ENCODE results near the gene TRAPPC10.
"Not testable (repeated sequence)": the region's sequence is repeated elsewhere in the genome, so short reads cannot be mapped to it uniquely, and the experiment has no call there.

TRAPPC10 gene

DNA sequence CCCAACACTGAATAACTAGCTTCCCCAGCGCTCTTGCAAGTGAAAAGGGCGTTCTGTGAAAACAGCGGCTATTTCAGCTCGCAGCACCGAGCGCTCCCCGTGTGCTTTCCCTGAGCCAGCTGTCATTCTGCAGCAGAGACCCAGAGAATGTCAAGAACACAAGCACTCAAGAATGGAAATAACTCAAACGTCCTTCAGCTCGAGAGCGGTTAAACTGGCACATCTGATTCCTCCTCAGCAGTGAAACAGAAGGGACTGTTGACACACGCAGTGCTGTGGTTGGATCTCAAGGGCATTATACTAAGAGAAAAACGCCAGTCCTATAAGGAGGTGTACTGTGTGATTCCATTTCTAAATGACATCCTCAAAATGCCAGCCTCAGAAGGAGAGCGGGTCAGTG lies 86.9 kb downstream of the TRAPPC10 start:
- H3K4me1 ChIP-seq (ENCODE audit: control insufficient read depth in 2 of 2, insufficient read depth in 2 of 2, low read length in 2 of 2); H3K9me3 ChIP-seq (ENCODE audit: control insufficient read depth in 2 of 2, low read length in 2 of 2): not testable (repeated sequence)

DNA sequence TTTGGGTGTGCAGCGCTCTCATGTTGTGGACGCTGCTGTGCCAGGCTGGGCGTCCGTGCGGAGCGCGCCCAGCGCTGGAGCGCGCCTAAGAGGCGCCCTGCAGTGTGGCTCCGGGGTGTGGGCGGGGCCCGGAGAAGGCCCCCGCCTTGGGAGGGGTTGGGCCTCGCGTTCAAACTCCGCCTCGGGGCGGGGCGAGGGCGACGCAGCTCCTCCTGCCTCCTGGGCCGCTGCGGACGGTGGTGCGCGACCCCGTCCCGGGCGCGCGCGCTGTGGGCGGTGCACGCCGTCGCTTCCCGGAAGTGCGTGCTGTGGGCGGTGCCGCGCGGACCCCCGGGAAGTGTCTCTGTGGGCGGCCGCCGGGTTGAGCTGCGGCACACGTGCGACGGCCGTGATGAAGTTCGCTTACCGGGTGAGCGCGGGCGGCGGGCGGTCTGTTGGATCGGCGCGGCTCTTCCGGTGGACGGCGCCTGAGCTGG lies 95.0 kb downstream of the TRAPPC10 start, which contains the start of gene PWP2:
TSS of gene PWP2 (plus strand) at position 374 of the 476 bp plus-strand sequence. CDS start at position 392, 18 bp downstream.
- H3K9me3 ChIP-seq (ENCODE audit: control insufficient read depth in 2 of 2, low read length in 2 of 2); H3K36me3 ChIP-seq (ENCODE audit: control insufficient read depth in 2 of 2, insufficient read depth in 2 of 2, low read length in 2 of 2); H3K27me3 ChIP-seq (ENCODE audit: control insufficient read depth in 2 of 2, insufficient read depth in 2 of 2, low read length in 2 of 2); H3K4me1 ChIP-seq (ENCODE audit: control insufficient read depth in 2 of 2, insufficient read depth in 2 of 2, low read length in 2 of 2): not testable (repeated sequence)
- Histone ChIP-seq H3K9ac (ENCODE audit: low read depth in 1 of 2, low read length in 2 of 2) (peak within 1 kb of the TSS in 1 of 2 donors; percentile 33), H3K27ac (ENCODE audit: low read depth in 2 of 2, low read length in 2 of 2) (peak within 1 kb of the TSS in 1 of 2 donors; percentile 42), H3K4me3 (ENCODE audit: low read length in 2 of 2) (peak within 1 kb of the TSS in 1 of 2 donors; percentile 23)

More for the DNA sequence above, 86.9 kb downstream of the TRAPPC10 start:
- not testable (repeated sequence) for H3K36me3 ChIP-seq (ENCODE audit: control insufficient read depth in 2 of 2, insufficient read depth in 2 of 2, low read length in 2 of 2); H3K27ac ChIP-seq (ENCODE audit: low read depth in 2 of 2, low read length in 2 of 2); H3K4me3 ChIP-seq (ENCODE audit: low read length in 2 of 2); H3K9ac ChIP-seq (ENCODE audit: low read depth in 1 of 2, low read length in 2 of 2); H3K27me3 ChIP-seq (ENCODE audit: control insufficient read depth in 2 of 2, insufficient read depth in 2 of 2, low read length in 2 of 2)

DNA sequence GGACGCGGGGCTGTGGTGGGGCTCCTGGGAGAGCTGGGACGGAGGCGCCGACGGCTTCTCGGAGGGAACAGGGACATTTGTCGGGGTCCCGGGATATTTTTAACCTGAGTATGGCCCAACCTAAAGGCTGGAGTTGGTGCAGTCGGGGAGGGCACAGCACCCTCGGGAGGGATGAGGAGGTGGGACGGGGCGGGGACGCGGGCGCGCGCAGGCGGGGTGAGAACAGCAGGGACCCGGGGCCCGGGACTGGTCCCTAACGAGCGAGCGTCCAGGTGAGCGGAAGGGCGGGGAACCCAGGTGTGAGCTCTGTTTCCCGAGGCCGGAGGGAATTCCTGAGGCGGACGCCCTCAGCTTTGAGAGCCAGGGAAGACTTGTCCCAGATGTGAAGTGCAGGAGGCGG lies 95.5 kb downstream of the TRAPPC10 start:
- not testable (repeated sequence) for H3K36me3 ChIP-seq (ENCODE audit: control insufficient read depth in 2 of 2, insufficient read depth in 2 of 2, low read length in 2 of 2); H3K4me3 ChIP-seq (ENCODE audit: low read length in 2 of 2); H3K27me3 ChIP-seq (ENCODE audit: control insufficient read depth in 2 of 2, insufficient read depth in 2 of 2, low read length in 2 of 2); H3K4me1 ChIP-seq (ENCODE audit: control insufficient read depth in 2 of 2, insufficient read depth in 2 of 2, low read length in 2 of 2); H3K27ac ChIP-seq (ENCODE audit: low read depth in 2 of 2, low read length in 2 of 2); H3K9me3 ChIP-seq (ENCODE audit: control insufficient read depth in 2 of 2, low read length in 2 of 2)
- H3K9ac ChIP-seq (ENCODE audit: low read depth in 1 of 2, low read length in 2 of 2), result peak overlapping the region in 1 of 2 donors; percentile 33

DNA sequence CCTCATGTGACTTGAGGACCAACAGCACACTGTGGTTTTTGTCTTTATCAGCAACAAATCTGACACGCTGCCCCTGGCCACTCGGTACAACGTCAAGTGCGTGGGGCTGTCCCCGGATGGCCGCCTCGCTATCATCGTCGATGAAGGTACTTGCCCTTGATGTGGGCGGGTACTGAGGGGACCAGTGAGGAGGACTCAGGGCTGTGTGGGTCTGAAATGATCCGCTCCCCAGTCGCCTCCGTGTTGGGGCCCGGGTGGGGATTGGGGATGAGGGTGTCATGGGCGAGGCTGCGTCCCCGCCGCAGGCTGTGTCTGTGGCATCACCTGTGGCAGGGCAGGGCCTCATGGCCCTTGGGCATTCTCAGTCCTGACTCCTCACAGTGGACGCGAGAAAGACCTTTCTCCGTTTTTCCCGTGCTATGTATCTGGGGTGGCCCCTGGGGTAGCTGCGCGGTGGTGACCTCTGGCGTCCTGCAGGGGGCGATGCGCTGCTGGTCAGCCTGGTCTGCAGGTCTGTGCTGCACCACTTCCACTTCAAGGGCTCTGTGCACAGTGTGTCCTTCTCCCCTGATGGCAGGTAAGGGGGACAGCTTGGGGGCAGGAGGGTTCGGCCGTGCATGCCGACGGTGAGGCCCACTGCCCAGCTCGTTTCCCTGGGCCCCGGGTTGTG lies 101.7 kb downstream of the TRAPPC10 start:
- H3K36me3 ChIP-seq (ENCODE audit: control insufficient read depth in 2 of 2, insufficient read depth in 2 of 2, low read length in 2 of 2); H3K9ac ChIP-seq (ENCODE audit: low read depth in 1 of 2, low read length in 2 of 2); H3K4me3 ChIP-seq (ENCODE audit: low read length in 2 of 2); H3K9me3 ChIP-seq (ENCODE audit: control insufficient read depth in 2 of 2, low read length in 2 of 2); H3K4me1 ChIP-seq (ENCODE audit: control insufficient read depth in 2 of 2, insufficient read depth in 2 of 2, low read length in 2 of 2); H3K27me3 ChIP-seq (ENCODE audit: control insufficient read depth in 2 of 2, insufficient read depth in 2 of 2, low read length in 2 of 2); H3K27ac ChIP-seq (ENCODE audit: low read depth in 2 of 2, low read length in 2 of 2): not testable (repeated sequence)

DNA sequence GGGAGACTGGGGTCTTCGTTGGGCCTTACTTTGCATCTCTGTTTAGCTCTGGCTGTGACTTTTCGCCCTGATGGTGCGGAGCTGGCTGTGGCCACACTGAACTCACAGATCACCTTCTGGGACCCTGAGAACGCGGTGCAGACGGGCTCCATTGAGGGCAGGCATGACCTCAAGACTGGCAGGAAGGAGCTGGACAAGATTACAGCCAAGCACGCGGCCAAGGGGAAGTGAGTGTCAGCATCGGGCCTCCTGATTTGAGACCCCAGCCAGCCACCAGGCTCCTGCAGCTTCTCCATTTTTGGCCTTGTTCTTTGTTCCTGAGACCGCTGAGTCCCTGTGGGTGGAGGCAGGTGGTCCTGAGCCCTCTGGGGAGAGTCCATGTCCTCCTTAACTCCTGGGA lies 110.0 kb downstream of the TRAPPC10 start:
- H3K36me3 ChIP-seq (ENCODE audit: control insufficient read depth in 2 of 2, insufficient read depth in 2 of 2, low read length in 2 of 2); H3K9me3 ChIP-seq (ENCODE audit: control insufficient read depth in 2 of 2, low read length in 2 of 2); H3K9ac ChIP-seq (ENCODE audit: low read depth in 1 of 2, low read length in 2 of 2); H3K27ac ChIP-seq (ENCODE audit: low read depth in 2 of 2, low read length in 2 of 2); H3K4me3 ChIP-seq (ENCODE audit: low read length in 2 of 2); H3K27me3 ChIP-seq (ENCODE audit: control insufficient read depth in 2 of 2, insufficient read depth in 2 of 2, low read length in 2 of 2); H3K4me1 ChIP-seq (ENCODE audit: control insufficient read depth in 2 of 2, insufficient read depth in 2 of 2, low read length in 2 of 2): not testable (repeated sequence)

DNA sequence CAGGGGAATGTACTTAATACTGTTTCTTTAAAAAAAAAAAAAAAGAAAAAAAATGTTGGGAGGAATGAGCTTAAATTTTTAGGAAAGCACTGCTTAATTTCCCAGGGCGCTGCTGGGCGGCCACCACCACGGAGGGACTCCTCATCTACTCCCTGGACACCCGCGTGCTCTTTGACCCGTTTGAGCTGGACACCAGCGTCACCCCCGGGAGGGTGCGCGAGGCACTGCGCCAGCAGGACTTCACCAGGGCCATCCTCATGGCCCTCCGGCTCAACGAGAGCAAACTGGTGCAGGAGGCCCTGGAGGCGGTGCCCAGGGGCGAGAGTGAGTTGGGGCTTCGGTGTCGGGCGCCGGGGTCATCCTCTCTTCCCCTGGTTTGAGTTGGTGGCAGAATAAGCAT lies 115.7 kb downstream of the TRAPPC10 start:
- not testable (repeated sequence) for H3K4me3 ChIP-seq (ENCODE audit: low read length in 2 of 2); H3K9me3 ChIP-seq (ENCODE audit: control insufficient read depth in 2 of 2, low read length in 2 of 2); H3K9ac ChIP-seq (ENCODE audit: low read depth in 1 of 2, low read length in 2 of 2); H3K4me1 ChIP-seq (ENCODE audit: control insufficient read depth in 2 of 2, insufficient read depth in 2 of 2, low read length in 2 of 2); H3K27me3 ChIP-seq (ENCODE audit: control insufficient read depth in 2 of 2, insufficient read depth in 2 of 2, low read length in 2 of 2); H3K36me3 ChIP-seq (ENCODE audit: control insufficient read depth in 2 of 2, insufficient read depth in 2 of 2, low read length in 2 of 2); H3K27ac ChIP-seq (ENCODE audit: low read depth in 2 of 2, low read length in 2 of 2)

DNA sequence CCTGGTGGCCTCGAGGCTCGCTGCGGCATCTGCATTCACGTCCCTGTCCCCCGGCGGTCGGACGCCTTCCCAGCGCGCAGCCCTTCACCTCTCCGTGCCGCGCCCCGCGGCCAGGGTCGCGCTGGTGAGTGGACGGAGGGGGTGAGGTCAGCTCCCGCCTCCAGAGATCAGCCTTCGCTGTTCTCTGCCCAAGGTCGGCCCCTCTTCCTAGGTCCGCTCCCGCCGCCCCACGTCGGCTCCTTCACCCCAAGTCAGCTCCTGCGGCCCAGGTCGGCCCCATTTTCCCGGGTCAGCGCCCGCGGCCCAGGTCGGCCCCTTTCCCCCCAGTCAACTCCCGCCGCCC lies 121.6 kb downstream of the TRAPPC10 start:
- peak overlapping the region in 1 of 2 donors; percentile 33 for H3K9ac ChIP-seq (ENCODE audit: low read depth in 1 of 2, low read length in 2 of 2)
- H3K27me3 ChIP-seq (ENCODE audit: control insufficient read depth in 2 of 2, insufficient read depth in 2 of 2, low read length in 2 of 2); H3K9me3 ChIP-seq (ENCODE audit: control insufficient read depth in 2 of 2, low read length in 2 of 2); H3K27ac ChIP-seq (ENCODE audit: low read depth in 2 of 2, low read length in 2 of 2); H3K4me3 ChIP-seq (ENCODE audit: low read length in 2 of 2); H3K4me1 ChIP-seq (ENCODE audit: control insufficient read depth in 2 of 2, insufficient read depth in 2 of 2, low read length in 2 of 2); H3K36me3 ChIP-seq (ENCODE audit: control insufficient read depth in 2 of 2, insufficient read depth in 2 of 2, low read length in 2 of 2): not testable (repeated sequence)

DNA sequence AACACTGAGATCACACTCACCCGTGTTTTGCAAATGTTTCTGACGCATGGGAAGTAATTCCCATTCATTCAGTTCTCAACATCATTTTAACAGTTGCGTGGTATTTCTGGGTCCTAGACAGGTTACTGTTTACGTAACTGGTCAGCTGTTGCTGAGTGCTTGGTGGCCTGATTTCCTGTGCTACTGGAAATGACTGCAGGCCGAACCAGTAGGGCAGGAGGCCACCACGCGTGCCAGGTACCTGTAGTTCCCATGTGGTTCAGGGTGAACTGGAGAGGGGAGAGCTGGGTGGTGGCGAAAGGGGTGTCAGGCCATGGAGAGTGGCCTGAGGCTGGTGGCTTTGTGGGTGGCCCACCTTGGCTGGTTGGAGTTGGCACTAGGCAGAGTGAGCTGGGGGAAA lies 122.6 kb downstream of the TRAPPC10 start:
- not testable (repeated sequence) for H3K4me3 ChIP-seq (ENCODE audit: low read length in 2 of 2); H3K4me1 ChIP-seq (ENCODE audit: control insufficient read depth in 2 of 2, insufficient read depth in 2 of 2, low read length in 2 of 2); H3K27me3 ChIP-seq (ENCODE audit: control insufficient read depth in 2 of 2, insufficient read depth in 2 of 2, low read length in 2 of 2); H3K9me3 ChIP-seq (ENCODE audit: control insufficient read depth in 2 of 2, low read length in 2 of 2); H3K9ac ChIP-seq (ENCODE audit: low read depth in 1 of 2, low read length in 2 of 2); H3K36me3 ChIP-seq (ENCODE audit: control insufficient read depth in 2 of 2, insufficient read depth in 2 of 2, low read length in 2 of 2); H3K27ac ChIP-seq (ENCODE audit: low read depth in 2 of 2, low read length in 2 of 2)

DNA sequence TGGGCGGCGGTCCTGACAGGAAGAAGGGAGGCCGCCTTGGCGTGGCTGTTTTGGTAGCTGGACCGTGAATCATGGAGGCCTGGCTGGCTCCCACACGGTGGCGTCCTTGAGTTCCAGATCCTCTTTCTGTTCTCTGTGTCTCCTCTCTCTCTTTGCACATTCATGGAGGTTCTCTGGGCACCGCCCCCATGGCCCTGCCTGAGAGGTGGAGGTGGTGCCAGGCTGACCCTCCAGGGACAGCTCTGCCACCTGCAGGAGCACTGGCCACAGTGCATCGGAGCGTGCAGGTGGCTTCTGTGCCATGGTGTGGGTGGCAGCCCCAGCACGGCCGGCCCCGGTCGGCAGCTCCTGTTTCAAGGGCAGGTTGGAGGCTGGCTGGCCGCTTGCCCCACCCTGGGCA lies 125.9 kb downstream of the TRAPPC10 start:
- H3K27ac ChIP-seq (ENCODE audit: low read depth in 2 of 2, low read length in 2 of 2); H3K4me1 ChIP-seq (ENCODE audit: control insufficient read depth in 2 of 2, insufficient read depth in 2 of 2, low read length in 2 of 2); H3K27me3 ChIP-seq (ENCODE audit: control insufficient read depth in 2 of 2, insufficient read depth in 2 of 2, low read length in 2 of 2); H3K4me3 ChIP-seq (ENCODE audit: low read length in 2 of 2); H3K36me3 ChIP-seq (ENCODE audit: control insufficient read depth in 2 of 2, insufficient read depth in 2 of 2, low read length in 2 of 2); H3K9ac ChIP-seq (ENCODE audit: low read depth in 1 of 2, low read length in 2 of 2); H3K9me3 ChIP-seq (ENCODE audit: control insufficient read depth in 2 of 2, low read length in 2 of 2): not testable (repeated sequence)

DNA sequence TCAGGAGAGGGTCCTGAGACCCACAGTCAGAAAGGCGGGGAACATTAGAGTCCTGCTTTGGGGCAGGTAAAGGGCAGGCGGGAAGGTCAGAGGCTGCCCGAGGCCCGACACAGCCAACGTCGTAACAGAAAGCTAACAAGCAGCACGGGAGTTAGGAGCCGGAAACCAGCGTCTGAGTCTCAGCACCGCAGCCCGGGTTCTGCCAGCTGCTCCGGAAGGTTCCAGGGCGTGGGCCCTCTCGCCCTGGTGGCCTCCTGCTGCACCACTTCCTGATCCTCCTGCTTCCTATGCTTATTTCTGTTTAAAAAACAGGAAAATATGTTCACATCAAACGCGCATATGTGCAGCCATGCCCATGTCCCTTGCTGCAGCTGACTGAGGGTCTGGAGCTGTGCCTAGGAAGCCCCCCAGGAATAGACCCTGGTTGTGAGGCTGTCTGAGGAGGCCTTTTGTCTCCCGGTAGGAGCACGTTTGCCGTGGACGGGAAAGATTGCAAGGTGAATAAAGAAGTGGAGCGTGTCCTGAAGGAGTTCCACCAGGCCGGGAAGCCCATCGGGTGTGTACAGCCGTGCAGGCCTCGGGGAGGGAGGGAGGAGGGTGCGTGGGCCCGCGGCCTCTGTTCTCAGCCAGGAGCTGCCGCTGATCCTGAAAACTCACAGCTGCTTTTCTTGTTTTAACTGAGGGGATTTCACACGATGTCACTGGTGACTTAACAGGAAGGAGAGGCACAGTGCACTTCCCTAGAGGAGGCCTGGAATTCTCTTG lies 127.9 kb downstream of the TRAPPC10 start:
- H3K27me3 ChIP-seq (ENCODE audit: control insufficient read depth in 2 of 2, insufficient read depth in 2 of 2, low read length in 2 of 2); H3K9me3 ChIP-seq (ENCODE audit: control insufficient read depth in 2 of 2, low read length in 2 of 2); H3K36me3 ChIP-seq (ENCODE audit: control insufficient read depth in 2 of 2, insufficient read depth in 2 of 2, low read length in 2 of 2); H3K9ac ChIP-seq (ENCODE audit: low read depth in 1 of 2, low read length in 2 of 2); H3K4me1 ChIP-seq (ENCODE audit: control insufficient read depth in 2 of 2, insufficient read depth in 2 of 2, low read length in 2 of 2); H3K4me3 ChIP-seq (ENCODE audit: low read length in 2 of 2); H3K27ac ChIP-seq (ENCODE audit: low read depth in 2 of 2, low read length in 2 of 2): not testable (repeated sequence)

All from mucosa of rectum (tissue), 2 donors.